ENCODE results near the gene AMIGO1.

The AMIGO1 gene

GRCh38 chr1:109472779-109473178 is 36.7 kb downstream of the AMIGO1 start:
- H3K4me3 ChIP-seq (ENCODE audit: low read depth, low read length): no peak overlapping the region
- no peak for TF ChIP-seq CTCF (IDR thresholded peaks at IDR 0.05; ENCODE audit: low read depth, low read length, missing control alignments)
- DNase-seq (ENCODE audit: low read depth): no peak

GRCh38 chr1:109470245-109470644 is 39.3 kb downstream of the AMIGO1 start:
- DNase-seq (ENCODE audit: low read depth): no peak
- H3K4me3 ChIP-seq (ENCODE audit: low read depth, low read length): no peak overlapping the region
- no peak for TF ChIP-seq CTCF (IDR thresholded peaks at IDR 0.05; ENCODE audit: low read depth, low read length, missing control alignments)

- H3K4me3 ChIP-seq (ENCODE audit: low read depth, low read length): no peak overlapping the region
- TF ChIP-seq CTCF (IDR thresholded peaks at IDR 0.05; ENCODE audit: low read depth, low read length, missing control alignments): no peak
These were observed 40.6 kb downstream of the AMIGO1 start for GRCh38 chr1:109468903-109469302.

GRCh38 chr1:109468061-109468460 is 41.5 kb downstream of the AMIGO1 start:
- no peak for TF ChIP-seq CTCF (IDR thresholded peaks at IDR 0.05; ENCODE audit: low read depth, low read length, missing control alignments)
- no peak for DNase-seq (ENCODE audit: low read depth)
- H3K4me3 ChIP-seq (ENCODE audit: low read depth, low read length): no peak overlapping the region

More at GRCh38 chr1:109468903-109469302, 40.6 kb downstream of the AMIGO1 start:
- no peak for DNase-seq (ENCODE audit: low read depth)

- H3K4me3 ChIP-seq (ENCODE audit: low read depth, low read length): no peak overlapping the region
- no peak for DNase-seq (ENCODE audit: low read depth)
- TF ChIP-seq CTCF (IDR thresholded peaks at IDR 0.05; ENCODE audit: low read depth, low read length, missing control alignments): no peak
These were observed 42.2 kb downstream of the AMIGO1 start for GRCh38 chr1:109467301-109467777.

GRCh38 chr1:109466452-109467300 is 42.9 kb downstream of the AMIGO1 start, which contains the start of gene SYPL2:
Gene SYPL2 (plus strand): TSS chr1:109466546. CDS start chr1:109466844, 298 bp downstream.
- TF ChIP-seq CTCF (IDR thresholded peaks at IDR 0.05; ENCODE audit: low read depth, low read length, missing control alignments): no peak
- H3K4me3 ChIP-seq (ENCODE audit: low read depth, low read length): no peak within 1 kb of the TSS
- DNase-seq (ENCODE audit: low read depth): no peak

- H3K4me3 ChIP-seq (ENCODE audit: low read depth, low read length): no peak overlapping the region
- DNase-seq (ENCODE audit: low read depth): no peak
- TF ChIP-seq CTCF (IDR thresholded peaks at IDR 0.05; ENCODE audit: low read depth, low read length, missing control alignments): no peak
These were observed 43.4 kb downstream of the AMIGO1 start for GRCh38 chr1:109466125-109466451.

Data from GM12864 (cell line).